Bronchial epithelial cell (primary cell): ENCODE data around the gene DNAJB6. TPM values are rescaled to one million over a fixed set of nuclear protein-coding genes. Genes with fewer than 3 reads are reported as not detected.

Experiments used
- DNase-seq: peaks from one replicate; pipeline ENCODE4 v3.0.0-alpha.2; 2010; ENCODE audit warnings: low read depth
- FAIRE-seq: peaks from 2 replicates; lab custom pipeline; 2011; peaks lifted over from hg19 to GRCh38; lab: Jason Lieb, UNC
- H3K27me3 ChIP-seq: 2 replicates; pipeline ENCODE4 v1.5.1; 2011; ENCODE audit warnings: low read length; ENCODE audit not compliant: control insufficient read depth, insufficient read depth
- H3K36me3 ChIP-seq: 2 replicates; pipeline ENCODE4 v1.5.1; 2011; ENCODE audit warnings: low read length; ENCODE audit not compliant: control insufficient read depth, insufficient read depth
- H3K4me3 ChIP-seq: 2 replicates; pipeline ENCODE4 v1.5.1; 2011; ENCODE audit warnings: mild to moderate bottlenecking, low read depth, low read length, control low read depth
- CTCF ChIP-seq: IDR thresholded peaks from 2 replicates; pipeline ENCODE4 v1.5.1; 2011; ENCODE audit warnings: mild to moderate bottlenecking, moderate library complexity, low read length, control low read depth, inconsistent platforms; ENCODE audit not compliant: insufficient read depth, severe bottlenecking
- total RNA-seq: library from RNA; depleted of rRNA; stranded (reverse); fragments of >200 nt; gene quantifications from 2 replicates; pipeline ENCODE4 v1.2.1, GENCODE V29; 2014

DNAJB6 gene
- total RNA-seq, 1 donor from 2014 or later, result 87.9 TPM

- no peak for FAIRE-seq
- no peak for DNase-seq
- Histone ChIP-seq H3K27me3 (no peaks in the 10 kb centered on the region), H3K36me3 (peaks cover 48% of the 10 kb centered on the region), H3K4me3 (no peak overlapping the region)
- no peak for TF ChIP-seq CTCF
Measured at GRCh38 chr7:157368955-157369354, 32.2 kb downstream of the DNAJB6 start.

GRCh38 chr7:157370742-157371141 is 33.9 kb downstream of the DNAJB6 start:
- Histone ChIP-seq H3K4me3 (no peak overlapping the region), H3K27me3 (no peaks in the 10 kb centered on the region), H3K36me3 (peaks cover 33% of the 10 kb centered on the region)
- DNase-seq, result no peak
- FAIRE-seq, result no peak
- TF ChIP-seq CTCF, result no peak

GRCh38 chr7:157371296-157371695 is 34.5 kb downstream of the DNAJB6 start:
- Histone ChIP-seq H3K36me3 (peaks cover 31% of the 10 kb centered on the region), H3K4me3 (no peak overlapping the region), H3K27me3 (no peaks in the 10 kb centered on the region)
- no peak for DNase-seq
- FAIRE-seq, result no peak
- TF ChIP-seq CTCF, result no peak

GRCh38 chr7:157372300-157373232 is 35.8 kb downstream of the DNAJB6 start:
- Histone ChIP-seq H3K36me3 (peaks cover 28% of the 10 kb centered on the region), H3K27me3 (no peaks in the 10 kb centered on the region), H3K4me3 (no peak overlapping the region)
- FAIRE-seq (no peak), DNase-seq (no peak)
- TF ChIP-seq CTCF, result no peak

GRCh38 chr7:157373493-157373892 is 36.7 kb downstream of the DNAJB6 start:
- Histone ChIP-seq H3K27me3 (no peaks in the 10 kb centered on the region), H3K36me3 (peaks cover 23% of the 10 kb centered on the region), H3K4me3 (no peak overlapping the region)
- FAIRE-seq (no peak), DNase-seq (no peak)
- TF ChIP-seq CTCF, result no peak
